Measurements from ENCODE around the gene MYO1E.

- TF ChIP-seq CTCF (IDR thresholded peaks at IDR 0.05; ENCODE audit: control extremely low read depth in 1 of 3, insufficient read depth in 1 of 3, low read depth in 1 of 3, low read length in 3 of 3) (no peak), EZH2 (IDR thresholded peaks at IDR 0.05; ENCODE audit: low read depth, low read length, severe bottlenecking) (no peak), SRF (IDR thresholded peaks at IDR 0.05; ENCODE audit: low read depth, low read length) (no peak), ZNF274 (IDR thresholded peaks at IDR 0.05; ENCODE audit: borderline replicate concordance, extremely low read depth, low read length) (no peak), GTF2F1 (IDR thresholded peaks at IDR 0.05; ENCODE audit: borderline replicate concordance, low read depth, low read length) (no peak), JUN (IDR thresholded peaks at IDR 0.05; ENCODE audit: low read depth, low read length) (no peak), POLR2A (IDR thresholded peaks at IDR 0.05; ENCODE audit: control extremely low read depth in 1 of 2, low read depth in 2 of 2, low read length in 2 of 2) (no peak), EGR1 (IDR thresholded peaks at IDR 0.05; ENCODE audit: borderline replicate concordance, low read depth, low read length) (no peak), MAX (IDR thresholded peaks at IDR 0.05) (no peak), TEAD4 (IDR thresholded peaks at IDR 0.05; ENCODE audit: low read depth, low read length) (no peak), NANOG (IDR thresholded peaks at IDR 0.05; ENCODE audit: insufficient read depth, low read depth, low read length, poor library complexity, severe bottlenecking) (no peak), POLR2AphosphoS5 (IDR thresholded peaks at IDR 0.05; ENCODE audit: low read depth, low read length) (no peak), JUND (IDR thresholded peaks at IDR 0.05; ENCODE audit: low read length) (no peak)
These were observed 40.7 kb downstream of the MYO1E start for GRCh38 chr15:59332009-59332408.
